ENCODE results near the gene PRKCA. TPM values are rescaled to one million over a fixed set of nuclear protein-coding genes. Genes with fewer than 3 reads are reported as not detected.

The PRKCA gene
- total and polyA plus RNA-seq, 9 of the 15 experiments (the other 6 are each of a cell fraction or from before 2014, with no cell fraction given), result 3.2 to 33.0 (median 17.8) TPM

GRCh38 chr17:66730461-66730923 is 428.1 kb downstream of the PRKCA start:
- ChIA-PET POLR2A (no interaction called here), CTCF (ENCODE audit: low intra/inter-chr PET ratio) (no interaction called here)
- Histone ChIP-seq H3K27me3 (ENCODE audit: control insufficient read depth in 2 of 2, insufficient read depth in 2 of 2, low read length in 2 of 2) (no peaks in the 10 kb centered on the region), H4K20me1 (replicated peaks; ENCODE audit: control insufficient read depth, insufficient read depth, low read length) (no peaks in the 10 kb centered on the region), H3K79me2 (ENCODE audit: control insufficient read depth, insufficient read depth, low read length) (no peaks in the 10 kb centered on the region), H3K4me2 (ENCODE audit: insufficient read depth, low read length) (0 out of 2 replicates have a peak overlapping the region, but pooled peaks have one; percentile 8), H3K4me3 (no peak overlapping the region), H2AFZ (ENCODE audit: low read depth, low read length) (no peak overlapping the region), H3K9me1 (ENCODE audit: control insufficient read depth, insufficient read depth, low read length) (no peaks in the 10 kb centered on the region), H3K9me3 (replicated peaks; ENCODE audit: control insufficient read depth, insufficient read depth, low read depth, low read length) (no peaks in the 10 kb centered on the region), H3K4me1 (replicated peaks in 1 of 2; ENCODE audit: control insufficient read depth in 2 of 2, insufficient read depth in 2 of 2, low read length in 2 of 2) (peaks cover 0 to 3% of the 10 kb centered on the region in 2 experiments; a peak in 2 of 5 replicates), H3K27ac (ENCODE audit: extremely low read depth, low read depth, low read length) (no peak overlapping the region), H3K9ac (ENCODE audit: insufficient read depth in 1 of 2, low read depth in 2 of 2, low read length in 2 of 2) (no peak overlapping the region), H3K36me3 (ENCODE audit: control insufficient read depth, insufficient read depth, low read length) (peaks cover 13% of the 10 kb centered on the region; the same call in 2 of the 3 replicates)
- DNase-seq (ENCODE audit: extremely low read depth in 1 of 4, low spot score in 3 of 4), result no peak
- no TSS peak for BruUV-seq (replicated peaks)
- in situ Hi-C loops (cut with MboI) (no loop called here), intact Hi-C loops (cut with micrococcal nuclease) (no loop called here)
- no peak for ATAC-seq
- 52% methylated on average over 6 of the region's 7 CpGs for WGBS (ENCODE audit: insufficient coverage, low coverage, missing lambda C conversion rate)
- no peak for TF ChIP-seq FUS (optimal IDR thresholded peaks at IDR 0.05; ENCODE audit: low read depth, low read length)
- TF ChIP-seq FOXM1 (IDR thresholded peaks at IDR 0.05; ENCODE audit: low read depth), result no peak
- no peak for TF ChIP-seq FOXM1 (CRISPR knock-in tag; IDR thresholded peaks at IDR 0.05; ENCODE audit: low read depth)
- TF ChIP-seq MCM3 (IDR thresholded peaks at IDR 0.05), result no peak
- TF ChIP-seq ZNF354B (CRISPR knock-in tag; IDR thresholded peaks at IDR 0.05), result no peak
- TF ChIP-seq GTF2F1 (IDR thresholded peaks at IDR 0.05; ENCODE audit: low read depth, low read length), result no peak
- no peak for TF ChIP-seq LEF1 (IDR thresholded peaks at IDR 0.05)
- TF ChIP-seq BRD9 (IDR thresholded peaks at IDR 0.05; ENCODE audit: low read depth, partially characterized antibody), result no peak
- TF ChIP-seq AFF1 (IDR thresholded peaks at IDR 0.05; ENCODE audit: low read depth in 1 of 2, partially characterized antibody in 2 of 2), result no peak
- no peak for TF ChIP-seq STAT5A (IDR thresholded peaks at IDR 0.05; ENCODE audit: borderline replicate concordance, low read length)
- TF ChIP-seq SRF (CRISPR knock-in tag; IDR thresholded peaks at IDR 0.05), result peak in 1 of 2 experiments; percentile 71; a peak in 1 of 4 replicates
- no peak for TF ChIP-seq SAP30 (IDR thresholded peaks at IDR 0.05; ENCODE audit: borderline replicate concordance, insufficient read depth, low read depth, low read length, poor library complexity, severe bottlenecking)
- TF ChIP-seq ESRRB (CRISPR knock-in tag; IDR thresholded peaks at IDR 0.05; ENCODE audit: borderline replicate concordance), result no peak
- 0 out of 2 replicates have a peak, but pooled peaks have one; percentile 10 for TF ChIP-seq RFX1 (IDR thresholded peaks at IDR 0.05)
- no peak for TF ChIP-seq CREM (IDR thresholded peaks at IDR 0.05; ENCODE audit: low read depth)
- TF ChIP-seq SMARCA4 (IDR thresholded peaks at IDR 0.05), result no peak
- no peak for TF ChIP-seq ZNF408 (CRISPR knock-in tag; IDR thresholded peaks at IDR 0.05; ENCODE audit: low read depth)
- no peak for FAIRE-seq

Data from K562 (cell line).